ENCODE measurements around the gene UQCC3.
"Not testable (repeated sequence)": the region's sequence is repeated elsewhere in the genome, so short reads cannot be mapped to it uniquely, and the experiment has no call there.

Gene UQCC3

GRCh38 chr11:62671608-62672389, at the start of gene UQCC3, which contains the start of gene LBHD1:
Gene UQCC3, plus strand, starts transcription at chr11:62671673. Its CDS starts 73 bp downstream, at chr11:62671746.
Gene LBHD1, minus strand, starts transcription at chr11:62672267. Its CDS starts 2,236 bp downstream, at chr11:62670031.
- peak; percentile 92 for DNase-seq

GRCh38 chr11:62622476-62623089, 48.9 kb upstream of the UQCC3 start:
- no peak for DNase-seq

GRCh38 chr11:62627713-62628112, 43.8 kb upstream of the UQCC3 start:
- DNase-seq: peak; percentile 54

- no peak for DNase-seq
Observed at GRCh38 chr11:62632492-62632891, 39.0 kb upstream of the UQCC3 start.

- no peak for DNase-seq
Observed at GRCh38 chr11:62644220-62644619, 27.3 kb upstream of the UQCC3 start.

GRCh38 chr11:62645671-62645945, 25.9 kb upstream of the UQCC3 start:
- DNase-seq: peak; percentile 43

- peak; percentile 100 for DNase-seq
Observed at GRCh38 chr11:62645946-62646824, 25.3 kb upstream of the UQCC3 start, which contains the start of gene GANAB. Gene GANAB, minus strand, starts transcription at chr11:62646613. Its CDS starts 14 bp downstream, at chr11:62646599.

GRCh38 chr11:62646825-62647608, 24.5 kb upstream of the UQCC3 start:
- DNase-seq: no peak

GRCh38 chr11:62647609-62648005, 23.9 kb upstream of the UQCC3 start:
- DNase-seq: no peak

GRCh38 chr11:62648185-62648966, 23.1 kb upstream of the UQCC3 start:
- DNase-seq: no peak

- DNase-seq: no peak
Observed at GRCh38 chr11:62648967-62649364, 22.5 kb upstream of the UQCC3 start.

GRCh38 chr11:62649486-62649885, 22.0 kb upstream of the UQCC3 start:
- DNase-seq: no peak

GRCh38 chr11:62650283-62650682, 21.2 kb upstream of the UQCC3 start:
- DNase-seq: not testable (repeated sequence)

- no peak for DNase-seq
Observed at GRCh38 chr11:62652161-62653006, 19.1 kb upstream of the UQCC3 start.

- DNase-seq: no peak
Observed at GRCh38 chr11:62654297-62654696, 17.2 kb upstream of the UQCC3 start.

- peak; percentile 7 for DNase-seq
Observed at GRCh38 chr11:62656796-62657429, 14.6 kb upstream of the UQCC3 start.

- DNase-seq: peak; percentile 83
Observed at GRCh38 chr11:62664405-62665074, 6.9 kb upstream of the UQCC3 start.

GRCh38 chr11:62665075-62665598, 6.3 kb upstream of the UQCC3 start, which contains the start of the genes C11orf98 and CSKMT:
Gene C11orf98, minus strand, starts transcription at chr11:62665210. Its CDS starts 41 bp downstream, at chr11:62665169.
Gene CSKMT, plus strand, starts transcription at chr11:62665312. Its CDS starts 568 bp downstream, at chr11:62665880.
- DNase-seq: peak; percentile 98

- DNase-seq: peak; percentile 75
Observed at GRCh38 chr11:62665599-62666258, 5.7 kb upstream of the UQCC3 start.

Data from hematopoietic multipotent progenitor cell treated with erythropoietin and hydrocortisone succinate and interleukin-3 and kit ligand, for 4 days (in vitro differentiated cells).